GM08714 (cell line): ENCODE results near the gene AKT1S1.
"Not testable (repeated sequence)": the region's sequence is repeated elsewhere in the genome, so short reads cannot be mapped to it uniquely, and the experiment has no call there.

Source experiments
- H3K4me3 ChIP-seq: fragments of 200-500 bp; sonication (Bioruptor generic); 2 replicates; pipeline ENCODE4 v1.5.1; 2014; ENCODE audit warnings: mild to moderate bottlenecking, low read length, inconsistent platforms
- ZNF274 ChIP-seq: IDR thresholded peaks from 2 replicates; pipeline ENCODE4 v1.6.1; 2012; ENCODE audit warnings: mild to moderate bottlenecking, low read depth, low read length

AKT1S1 gene

GRCh38 chr19:49877020-49877878 lies at the start of gene AKT1S1, which contains the start of gene TBC1D17:
AKT1S1 (minus strand) TSS chr19:49877355; CDS start chr19:49873295, 4,060 bp downstream.
TBC1D17 (plus strand) TSS chr19:49877702; CDS start chr19:49877724, 22 bp downstream.
- TF ChIP-seq ZNF274, result no peak
- peak within 1 kb of the TSS; percentile 89 for H3K4me3 ChIP-seq

- TF ChIP-seq ZNF274, result no peak
- H3K4me3 ChIP-seq, result no peak overlapping the region
These were observed 49.4 kb upstream of the AKT1S1 start for GRCh38 chr19:49926515-49926914.

GRCh38 chr19:49925486-49925885 lies 48.3 kb upstream of the AKT1S1 start:
- no peak for TF ChIP-seq ZNF274
- no peak overlapping the region for H3K4me3 ChIP-seq

- H3K4me3 ChIP-seq, result not testable (repeated sequence)
These were observed 47.7 kb upstream of the AKT1S1 start for GRCh38 chr19:49924881-49925210.

GRCh38 chr19:49924004-49924880 lies 47.1 kb upstream of the AKT1S1 start:
- no peak overlapping the region for H3K4me3 ChIP-seq
- TF ChIP-seq ZNF274, result no peak

- no peak overlapping the region for H3K4me3 ChIP-seq
- TF ChIP-seq ZNF274, result no peak
These were observed 46.2 kb upstream of the AKT1S1 start for GRCh38 chr19:49923055-49924003.

- H3K4me3 ChIP-seq, result no peak overlapping the region
- no peak for TF ChIP-seq ZNF274
These were observed 45.0 kb upstream of the AKT1S1 start for GRCh38 chr19:49921871-49922795.

- no peak for TF ChIP-seq ZNF274
- no peak overlapping the region for H3K4me3 ChIP-seq
These were observed 43.6 kb upstream of the AKT1S1 start for GRCh38 chr19:49920624-49921363.

- H3K4me3 ChIP-seq, result no peak overlapping the region
- no peak for TF ChIP-seq ZNF274
These were observed 40.9 kb upstream of the AKT1S1 start for GRCh38 chr19:49918089-49918488.

- no peak overlapping the region for H3K4me3 ChIP-seq
- no peak for TF ChIP-seq ZNF274
These were observed 39.9 kb upstream of the AKT1S1 start for GRCh38 chr19:49916839-49917733.

GRCh38 chr19:49915271-49915670 lies 38.1 kb upstream of the AKT1S1 start:
- TF ChIP-seq ZNF274, result no peak
- H3K4me3 ChIP-seq, result no peak overlapping the region
